ENCODE results near the gene DLD.
"Not testable (repeated sequence)": the region's sequence is repeated elsewhere in the genome, so short reads cannot be mapped to it uniquely, and the experiment has no call there.

Gene DLD

DNA sequence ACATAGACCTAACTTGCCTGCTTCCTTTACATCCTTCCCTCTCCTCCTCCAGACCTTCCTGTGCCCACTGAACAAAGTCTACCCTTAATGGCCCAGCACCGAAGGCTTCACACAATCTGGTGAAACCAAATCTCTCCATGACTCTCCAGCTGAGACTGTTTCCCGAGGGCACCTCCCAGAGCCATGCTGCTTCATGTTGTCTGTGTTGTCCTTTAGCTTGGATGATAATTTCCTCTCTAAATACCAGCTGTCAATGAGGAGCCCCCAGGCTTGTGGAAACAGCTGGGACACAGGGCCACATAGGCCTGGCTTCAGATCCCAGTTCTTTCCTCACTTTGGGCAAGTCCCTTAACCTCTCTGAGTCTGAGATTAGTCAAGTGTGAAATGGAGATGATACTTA is 54.3 kb downstream of the DLD start:
- no peak for DNase-seq (ENCODE audit: low read depth)

DNA sequence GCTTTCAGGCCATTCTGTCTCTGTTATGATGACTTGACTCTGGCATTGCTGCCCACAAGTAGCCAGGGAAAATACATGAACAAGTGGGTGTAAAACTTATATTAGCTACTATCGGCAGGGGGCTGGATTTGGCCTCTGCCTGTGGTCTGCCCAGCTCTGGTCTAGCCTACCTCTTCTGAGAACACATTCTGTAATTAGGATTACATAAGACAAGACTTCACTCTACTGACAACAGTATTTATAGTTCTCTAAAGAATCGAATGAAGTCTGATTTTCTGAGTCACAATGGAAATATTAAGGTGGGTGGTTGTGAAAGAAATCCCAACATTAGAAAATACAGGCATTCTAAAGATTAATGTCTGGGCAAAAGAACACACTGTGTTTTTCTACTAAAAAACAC is 55.5 kb downstream of the DLD start:
- DNase-seq (ENCODE audit: low read depth), result no peak

GRCh38 chr7:107946881-107947280 is 55.9 kb downstream of the DLD start:
- DNase-seq (ENCODE audit: low read depth), result no peak

DNA sequence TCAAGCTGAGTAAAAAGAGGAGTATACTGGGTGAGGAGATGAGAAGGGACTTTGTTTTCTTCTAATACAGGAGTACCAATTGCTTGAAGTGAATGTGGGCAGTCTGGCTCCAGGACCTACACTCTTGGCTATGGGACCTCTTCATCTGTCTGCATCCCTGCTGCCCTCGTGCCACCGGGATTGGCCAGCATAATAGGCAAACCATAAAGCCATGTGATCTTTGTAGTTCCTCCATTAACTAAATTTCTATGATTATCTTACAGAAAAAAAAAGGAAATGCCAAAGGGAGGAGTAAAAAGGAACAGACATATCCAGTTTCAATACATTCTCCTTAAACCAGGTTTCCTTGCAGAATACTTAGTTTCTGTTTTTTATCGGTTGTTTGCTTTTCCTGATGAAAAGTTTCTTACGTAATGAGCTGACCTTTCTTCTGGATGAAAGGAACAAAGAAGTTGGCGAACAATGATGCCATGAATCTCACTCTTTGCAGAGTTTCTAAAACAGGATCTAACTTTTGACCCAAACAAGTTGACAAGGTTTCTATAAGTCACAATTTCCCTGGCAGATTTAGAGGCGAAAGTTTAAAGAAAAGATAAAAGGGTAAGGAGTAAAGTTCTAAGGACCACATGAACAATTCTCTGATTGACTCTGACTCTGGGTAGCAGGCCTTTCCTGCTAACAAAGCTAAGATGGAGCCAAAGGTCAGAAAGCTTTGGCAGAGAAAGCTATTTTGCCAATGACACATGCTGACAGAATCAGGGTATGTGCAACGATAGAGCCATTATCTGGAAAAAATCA is 57.9 kb downstream of the DLD start:
- peak; percentile 83 for DNase-seq (ENCODE audit: low read depth)

DNA sequence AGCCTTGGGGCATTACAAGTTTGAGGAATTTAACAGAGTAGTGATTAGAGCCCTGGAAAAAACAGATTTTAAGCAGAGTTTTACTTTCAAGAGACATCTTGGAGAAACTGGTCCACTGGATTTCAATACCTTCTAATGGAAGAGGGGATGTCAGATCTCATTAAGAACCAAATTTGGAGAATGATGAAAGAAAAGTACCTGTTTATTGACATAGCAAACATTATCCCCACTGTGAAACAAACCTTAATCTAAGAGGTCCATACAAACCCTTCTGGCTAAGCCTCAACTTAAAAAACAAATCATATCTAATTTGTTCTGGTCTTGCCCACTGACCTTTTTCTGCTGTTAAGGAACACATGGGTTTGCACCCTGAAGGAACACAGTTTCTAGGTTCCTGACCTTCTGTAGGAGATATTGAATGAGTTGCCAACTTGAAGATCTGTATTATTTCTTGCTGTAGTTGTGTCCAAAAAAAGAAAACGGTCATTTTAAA is 58.5 kb downstream of the DLD start:
- DNase-seq (ENCODE audit: low read depth), result no peak

- no peak for DNase-seq (ENCODE audit: low read depth)
These were observed 60.3 kb downstream of the DLD start for GRCh38 chr7:107951172-107951787.

DNA sequence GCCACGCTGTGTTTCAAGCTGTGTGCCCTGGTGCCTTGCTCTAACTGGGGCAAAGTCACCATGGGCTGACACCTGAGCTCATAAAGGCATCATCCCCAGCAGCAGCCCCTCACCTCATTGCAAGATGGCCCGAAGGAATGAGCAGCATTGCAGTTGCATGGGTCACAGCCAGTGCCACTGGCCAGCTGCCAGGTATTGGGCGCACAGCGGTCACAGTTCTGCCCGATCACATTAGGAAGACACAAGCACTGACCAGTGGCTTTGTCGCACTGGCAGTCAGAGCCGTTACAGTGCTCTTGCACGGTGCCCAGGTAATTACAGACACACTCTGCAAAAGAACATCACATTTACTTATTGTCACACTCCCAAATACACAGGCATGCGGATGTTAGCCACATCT is 60.9 kb downstream of the DLD start:
- no peak for DNase-seq (ENCODE audit: low read depth)

DNA sequence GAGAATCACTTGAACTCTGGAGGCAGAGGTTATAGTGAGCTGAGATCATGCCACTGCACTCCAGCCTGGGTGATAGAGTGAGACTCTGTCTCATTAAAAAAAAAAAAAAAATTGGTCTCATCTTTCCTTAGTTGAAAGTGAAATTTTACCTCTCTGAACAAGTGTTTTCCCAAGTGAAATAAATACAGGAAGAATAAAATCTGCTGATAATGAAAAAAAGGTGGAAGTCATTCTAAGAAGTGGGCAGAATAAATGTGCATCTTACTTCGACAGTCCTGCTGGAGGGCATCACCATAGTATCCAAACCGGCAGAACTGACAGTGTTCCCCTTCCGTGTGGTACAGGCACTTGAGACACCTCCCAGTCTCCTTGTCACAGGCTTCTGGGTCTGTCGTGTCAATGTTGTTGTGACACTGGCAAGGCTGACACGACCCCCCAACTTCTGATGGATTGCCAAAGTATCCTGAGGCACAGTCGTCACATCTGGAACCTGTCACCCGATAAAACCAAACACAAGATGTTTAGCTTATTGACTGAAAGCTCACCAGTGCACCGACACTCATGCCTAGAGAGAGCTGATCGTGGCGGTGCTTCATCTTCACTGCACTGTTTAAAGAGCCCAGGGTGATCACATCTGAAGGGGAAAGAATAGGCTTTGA is 62.4 kb downstream of the DLD start:
- no peak for DNase-seq (ENCODE audit: low read depth)

DNA sequence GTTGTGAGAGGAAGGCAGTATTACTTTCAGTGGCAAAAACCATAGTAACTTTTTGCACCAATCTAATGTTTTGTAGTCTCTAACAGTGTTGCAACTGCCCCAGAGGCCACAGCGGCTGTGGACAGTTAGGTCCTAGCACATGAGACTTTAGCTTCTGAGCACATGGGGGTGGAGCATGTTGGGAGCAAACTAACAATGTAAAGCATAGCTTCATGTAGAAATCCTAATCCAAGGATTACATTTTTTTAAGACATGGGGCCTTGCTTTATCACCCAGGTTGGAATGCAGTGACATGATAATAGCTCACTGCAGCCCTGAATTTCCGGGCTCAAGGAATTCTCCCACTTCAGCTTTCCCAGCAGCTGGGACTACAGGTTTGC is 62.9 kb downstream of the DLD start:
- DNase-seq (ENCODE audit: low read depth), result no peak

- no peak for DNase-seq (ENCODE audit: low read depth)
These were observed 64.4 kb downstream of the DLD start for GRCh38 chr7:107955394-107955793.

DNA sequence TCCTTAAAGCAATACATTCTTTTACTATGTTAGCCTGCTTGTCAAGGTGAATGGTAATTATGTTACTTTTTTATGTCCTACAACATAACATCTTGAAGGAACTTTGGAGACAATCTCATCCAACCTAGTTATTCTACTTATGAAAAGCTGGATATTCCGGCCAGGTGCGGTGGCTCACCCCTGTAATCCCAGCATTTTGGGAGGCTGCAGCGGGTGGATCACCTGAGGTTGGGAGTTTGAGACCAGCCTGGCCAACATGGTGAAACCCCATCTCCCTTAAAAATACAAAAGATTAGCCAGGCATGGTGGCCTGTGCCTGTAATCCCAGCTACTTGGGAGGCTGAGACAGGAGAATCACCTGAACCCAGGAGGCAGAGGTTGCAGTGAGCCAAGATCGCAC is 66.0 kb downstream of the DLD start:
- not testable (repeated sequence) for DNase-seq (ENCODE audit: low read depth)

- DNase-seq (ENCODE audit: low read depth), result no peak
These were observed 66.5 kb downstream of the DLD start for GRCh38 chr7:107957436-107957835.

DNA sequence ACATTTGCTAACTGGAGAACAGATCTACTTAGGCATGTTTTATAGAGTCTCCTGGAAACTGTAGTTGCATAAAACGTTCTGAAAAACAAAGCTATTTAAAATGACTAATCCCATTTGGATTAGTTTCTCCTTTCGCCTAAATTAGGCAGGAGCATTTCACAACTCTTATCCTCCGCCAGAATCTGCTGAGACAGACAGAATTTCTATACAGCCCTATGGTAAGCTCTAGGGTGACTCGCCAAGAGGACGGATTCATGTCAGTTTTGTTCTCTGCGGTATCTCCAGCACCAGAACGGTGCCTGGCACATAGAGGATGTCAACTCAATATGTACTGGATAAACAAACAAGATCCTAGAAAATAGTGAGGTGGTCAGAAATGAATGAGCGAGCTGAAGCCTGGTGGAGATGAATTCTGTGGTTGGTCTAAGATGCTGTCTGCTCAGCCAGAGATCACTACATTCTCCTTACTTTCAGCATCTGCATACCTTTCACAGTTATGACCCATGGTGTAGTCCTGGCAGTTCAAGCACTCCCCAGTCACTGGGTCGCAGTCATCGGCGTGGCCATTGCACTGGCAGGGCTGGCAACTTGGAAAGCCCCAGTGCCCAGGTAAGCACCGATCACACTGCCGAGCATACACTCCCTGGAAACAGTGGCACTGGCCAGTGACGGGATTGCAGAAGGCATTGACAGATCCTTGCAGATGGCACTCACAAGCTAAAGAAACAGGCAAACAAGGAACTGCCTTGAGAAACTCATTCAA is 68.0 kb downstream of the DLD start:
- DNase-seq (ENCODE audit: low read depth), result peak; percentile 76

GRCh38 chr7:107959527-107959898 is 68.5 kb downstream of the DLD start:
- DNase-seq (ENCODE audit: low read depth), result no peak

DNA sequence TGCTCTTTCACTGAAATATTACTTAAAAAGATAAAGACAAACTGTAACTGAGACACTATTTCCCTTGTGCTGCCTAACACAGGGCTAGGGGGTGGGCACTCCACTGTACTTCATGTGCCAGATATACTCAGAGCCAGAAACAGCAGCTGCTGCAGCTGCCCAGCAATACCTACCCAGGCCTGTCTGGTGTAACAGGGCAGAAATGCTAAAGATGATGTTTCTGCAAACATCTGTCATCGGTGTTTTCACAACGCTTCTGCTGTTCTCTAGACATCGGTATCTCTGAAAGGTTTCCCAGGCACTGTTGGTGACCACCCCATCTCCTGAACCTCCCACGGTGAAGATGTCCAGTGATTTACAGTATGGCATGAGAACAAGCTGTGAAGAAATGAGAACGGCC is 69.3 kb downstream of the DLD start:
- DNase-seq (ENCODE audit: low read depth), result no peak

DNA sequence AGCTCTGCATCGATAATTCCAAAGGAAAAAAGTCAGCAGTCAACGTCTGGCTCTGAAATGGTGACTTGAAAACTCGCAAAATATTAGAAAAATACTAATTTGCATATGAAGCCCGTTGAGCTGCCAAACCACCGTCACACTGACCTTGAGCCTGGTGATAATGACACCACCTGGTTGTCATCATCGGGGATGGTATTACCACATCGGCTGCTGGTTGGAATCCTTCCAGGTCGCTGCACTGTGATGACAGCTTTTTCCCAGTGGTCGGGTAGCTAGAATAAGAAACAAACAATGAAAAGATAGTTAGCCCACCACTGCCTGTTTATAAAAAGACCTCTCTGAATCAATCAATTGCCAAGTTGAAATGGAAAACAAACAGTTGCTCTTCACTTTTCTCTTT is 70.4 kb downstream of the DLD start:
- no peak for DNase-seq (ENCODE audit: low read depth)

DNA sequence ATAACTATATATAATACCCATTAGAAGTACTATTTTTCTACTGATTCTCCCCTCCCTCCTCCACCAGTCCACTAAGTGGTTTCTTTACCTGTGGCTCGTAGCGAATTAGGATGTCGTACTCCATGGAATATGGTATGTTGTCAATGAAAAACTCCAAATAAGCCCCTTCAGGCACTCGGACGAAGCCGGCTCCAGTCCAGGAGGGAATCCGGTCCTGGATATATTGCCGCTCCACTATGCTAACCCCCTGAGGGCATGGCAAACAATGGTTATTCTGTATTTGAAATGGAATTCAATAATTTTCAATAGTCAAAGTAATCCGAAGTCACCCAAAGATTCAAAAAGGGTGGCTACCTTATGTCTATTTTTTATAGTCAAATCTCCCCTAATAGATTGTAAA is 71.8 kb downstream of the DLD start:
- DNase-seq (ENCODE audit: low read depth), result no peak

- DNase-seq (ENCODE audit: low read depth), result no peak
These were observed 73.5 kb downstream of the DLD start for GRCh38 chr7:107964510-107964909.

DNA sequence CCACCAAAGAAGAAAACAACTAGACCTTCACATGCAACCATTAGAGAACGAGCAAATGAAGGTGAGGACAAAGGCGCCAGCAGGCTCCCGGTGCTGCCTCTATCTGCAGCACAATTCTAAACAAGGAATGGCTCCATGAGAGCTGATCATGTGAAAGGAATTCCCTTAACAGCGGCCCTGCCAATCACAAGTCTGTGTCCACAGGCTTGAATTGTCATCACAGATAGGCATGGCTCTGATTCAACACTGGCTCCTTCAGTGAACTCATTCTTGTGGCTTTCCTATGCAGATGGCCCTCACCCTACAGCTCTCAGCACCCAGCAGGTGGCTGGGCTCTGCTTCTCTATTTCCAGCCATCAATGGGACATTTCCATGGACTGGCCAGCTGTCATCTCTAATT is 75.7 kb downstream of the DLD start:
- peak; percentile 88 for DNase-seq (ENCODE audit: low read depth)

DNA sequence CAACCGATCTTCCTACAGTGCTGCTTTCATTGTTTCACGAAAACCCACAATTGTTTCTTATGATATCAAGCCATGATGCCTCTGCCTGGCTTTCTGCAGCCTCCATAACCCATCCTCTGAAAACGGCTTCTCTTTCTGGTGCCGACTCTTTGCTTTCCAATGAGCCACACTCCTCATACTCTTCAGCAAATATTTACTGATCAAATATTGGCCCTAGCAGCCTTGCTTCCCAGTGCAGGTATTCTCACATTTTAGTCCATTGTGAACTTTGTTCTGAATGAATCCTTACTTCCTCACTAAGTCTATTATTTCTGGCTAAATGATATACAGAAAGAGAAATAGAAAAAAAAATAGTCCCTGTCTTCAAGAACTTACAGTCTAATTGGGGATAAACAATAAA is 76.4 kb downstream of the DLD start:
- DNase-seq (ENCODE audit: low read depth), result no peak

DNA sequence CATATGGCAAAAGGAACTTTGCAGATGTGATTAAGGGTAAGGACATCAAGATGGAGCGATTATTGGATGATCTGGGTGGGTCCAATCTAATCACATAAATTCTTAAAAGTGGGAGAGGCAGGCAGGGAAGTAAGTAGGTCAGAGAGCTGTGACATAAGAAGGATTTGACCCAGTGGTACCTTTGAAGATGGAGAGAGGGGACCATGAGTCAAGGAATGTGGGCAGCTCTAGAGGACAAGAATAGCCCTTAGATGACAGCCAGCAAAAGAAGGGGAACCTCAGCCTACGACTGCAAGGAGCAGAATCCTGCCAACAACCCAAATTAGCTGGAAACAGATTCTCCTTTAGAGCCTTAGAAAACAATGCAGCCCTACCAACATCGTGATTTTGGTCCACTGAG is 77.5 kb downstream of the DLD start:
- no peak for DNase-seq (ENCODE audit: low read depth)

GRCh38 chr7:107969856-107970255 is 78.9 kb downstream of the DLD start:
- no peak for DNase-seq (ENCODE audit: low read depth)

Measured in GM04504 (cell line).